NCI-H2029 (cell line): ENCODE results near the gene SLC30A10.
"Not testable (repeated sequence)": the region's sequence is repeated elsewhere in the genome, so short reads cannot be mapped to it uniquely, and the experiment has no call there.

ENCODE experiments used
- DNase-seq: peaks from one replicate; lab custom pipeline; 2025; lab: John Stamatoyannopoulos, UW

The SLC30A10 gene

GRCh38 chr1:219927298-219927955 is 930 bp downstream of the SLC30A10 start:
- no peak for DNase-seq

GRCh38 chr1:219926363-219926998 is 1.9 kb downstream of the SLC30A10 start:
- no peak for DNase-seq

- DNase-seq: no peak
Observed at GRCh38 chr1:219924342-219924741, 4.0 kb downstream of the SLC30A10 start.

GRCh38 chr1:219917851-219918466 is 10.4 kb downstream of the SLC30A10 start:
- no peak for DNase-seq

GRCh38 chr1:219917281-219917680 is 11.1 kb downstream of the SLC30A10 start:
- DNase-seq: no peak

GRCh38 chr1:219916257-219916656 is 12.1 kb downstream of the SLC30A10 start:
- DNase-seq: no peak

GRCh38 chr1:219913005-219913770 is 15.2 kb downstream of the SLC30A10 start:
- DNase-seq: no peak

- DNase-seq: no peak
Observed at GRCh38 chr1:219910716-219911115, 17.6 kb downstream of the SLC30A10 start.

GRCh38 chr1:219909476-219909875 is 18.9 kb downstream of the SLC30A10 start:
- no peak for DNase-seq

- no peak for DNase-seq
Observed at GRCh38 chr1:219908170-219908569, 20.2 kb downstream of the SLC30A10 start.

GRCh38 chr1:219907772-219908070 is 20.6 kb downstream of the SLC30A10 start:
- no peak for DNase-seq

GRCh38 chr1:219906924-219907771 is 21.2 kb downstream of the SLC30A10 start:
- DNase-seq: no peak

- not testable (repeated sequence) for DNase-seq
Observed at GRCh38 chr1:219906565-219906923, 21.8 kb downstream of the SLC30A10 start.

GRCh38 chr1:219905524-219905923 is 22.8 kb downstream of the SLC30A10 start:
- DNase-seq: no peak

GRCh38 chr1:219904934-219905333 is 23.4 kb downstream of the SLC30A10 start:
- no peak for DNase-seq

GRCh38 chr1:219903353-219903871 is 24.9 kb downstream of the SLC30A10 start:
- DNase-seq: no peak

- no peak for DNase-seq
Observed at GRCh38 chr1:219902951-219903350, 25.4 kb downstream of the SLC30A10 start.

GRCh38 chr1:219900882-219901281 is 27.5 kb downstream of the SLC30A10 start:
- DNase-seq: no peak

GRCh38 chr1:219900201-219900600 is 28.2 kb downstream of the SLC30A10 start:
- DNase-seq: no peak

GRCh38 chr1:219898375-219898774 is 30.0 kb downstream of the SLC30A10 start:
- no peak for DNase-seq

- no peak for DNase-seq
Observed at GRCh38 chr1:219897914-219898313, 30.4 kb downstream of the SLC30A10 start.

- DNase-seq: not testable (repeated sequence)
Observed at GRCh38 chr1:219892271-219892670, 36.1 kb downstream of the SLC30A10 start.
